ENCODE results near the gene GTF3C1. TPM values are rescaled to one million over a fixed set of nuclear protein-coding genes. Genes with fewer than 3 reads are reported as not detected.

The GTF3C1 gene
- total and polyA plus RNA-seq, 2 donors (not counting 1 experiment from before 2014, with no cell fraction given), result 31.2 to 49.6 TPM

GRCh38 chr16:27462846-27463682, 86.6 kb downstream of the GTF3C1 start:
- Histone ChIP-seq H3K27ac (ENCODE audit: low read length in 2 of 2) (no peak overlapping the region), H3K79me2 (ENCODE audit: control insufficient read depth, insufficient read depth, low read length) (no peaks in the 10 kb centered on the region), H3K4me1 (ENCODE audit: control insufficient read depth in 2 of 2, insufficient read depth in 2 of 2, low read length in 2 of 2) (no peaks in the 10 kb centered on the region), H2AFZ (ENCODE audit: insufficient read depth, low read depth, low read length, poor library complexity, severe bottlenecking) (no peak overlapping the region), H3K27me3 (replicated peaks in 1 of 4; ENCODE audit: control extremely low read depth in 1 of 4, control insufficient read depth in 3 of 4, insufficient read depth in 4 of 4, low read length in 3 of 4) (no peaks in the 10 kb centered on the region), H3K36me3 (replicated peaks in 1 of 2; ENCODE audit: control extremely low read depth in 1 of 2, control insufficient read depth in 1 of 2, extremely low read depth in 1 of 2, insufficient read depth in 2 of 2, low read length in 1 of 2) (peaks cover 0 to 51% of the 10 kb centered on the region in 2 experiments), H3K4me3 (ENCODE audit: control extremely low read depth in 1 of 5, extremely low read depth in 1 of 5, insufficient read depth in 1 of 5, low read depth in 2 of 5, low read length in 4 of 5) (no peak overlapping the region), H3K9ac (ENCODE audit: low read length) (no peak overlapping the region), H3K9me3 (ENCODE audit: control extremely low read depth in 1 of 3, control insufficient read depth in 2 of 3, insufficient read depth in 1 of 3, low read length in 2 of 3) (no peaks in the 10 kb centered on the region), H4K20me1 (ENCODE audit: control insufficient read depth, insufficient read depth, low read length, poor library complexity, severe bottlenecking) (no peaks in the 10 kb centered on the region), H3K4me2 (replicated peaks; ENCODE audit: low read depth, low read length, poor library complexity, severe bottlenecking) (no peak overlapping the region)
- TF ChIP-seq EZH2 (IDR thresholded peaks at IDR 0.05; ENCODE audit: borderline replicate concordance, insufficient read depth, low read depth, low read length, poor library complexity, severe bottlenecking), result no peak
- H3K9me3 Mint-ChIP-seq (ENCODE audit: insufficient read depth), result no peaks in the 10 kb centered on the region
- CTCF ChIA-PET, result interaction anchor here (0.7 to 1.0 kb wide), 3 partner anchors 10 to 284 kb away, joined by 3 to 4 read pairs (median 3); no protein-coding TSS in a partner anchor
- POLR2A ChIA-PET, result no interaction called here
- ATAC-seq (ENCODE audit: low read depth), result no peak
- no peak overlapping the region for H3K4me3 Mint-ChIP-seq
- H3K4me1 Mint-ChIP-seq, result no peaks in the 10 kb centered on the region
- intact Hi-C loops (cut with micrococcal nuclease), result no loop called here
- no peak overlapping the region for H3K27ac Mint-ChIP-seq
- no peak for DNase-seq
- WGBS (ENCODE audit: insufficient coverage), result 95% methylated on average over 19 of the region's 24 CpGs
- no peaks in the 10 kb centered on the region for H3K27me3 Mint-ChIP-seq

GRCh38 chr16:27462200-27462845, 87.4 kb downstream of the GTF3C1 start:
- Histone ChIP-seq H3K27me3 (replicated peaks in 1 of 4; ENCODE audit: control extremely low read depth in 1 of 4, control insufficient read depth in 3 of 4, insufficient read depth in 4 of 4, low read length in 3 of 4) (no peaks in the 10 kb centered on the region), H3K9ac (ENCODE audit: low read length) (no peak overlapping the region), H3K4me1 (ENCODE audit: control insufficient read depth in 2 of 2, insufficient read depth in 2 of 2, low read length in 2 of 2) (peaks cover 0 to 2% of the 10 kb centered on the region in 2 donors), H3K36me3 (replicated peaks in 1 of 2; ENCODE audit: control extremely low read depth in 1 of 2, control insufficient read depth in 1 of 2, extremely low read depth in 1 of 2, insufficient read depth in 2 of 2, low read length in 1 of 2) (peaks cover 0 to 47% of the 10 kb centered on the region in 2 experiments), H2AFZ (ENCODE audit: insufficient read depth, low read depth, low read length, poor library complexity, severe bottlenecking) (no peak overlapping the region), H3K4me2 (replicated peaks; ENCODE audit: low read depth, low read length, poor library complexity, severe bottlenecking) (no peak overlapping the region), H3K9me3 (ENCODE audit: control extremely low read depth in 1 of 3, control insufficient read depth in 2 of 3, insufficient read depth in 1 of 3, low read length in 2 of 3) (no peaks in the 10 kb centered on the region), H3K27ac (ENCODE audit: low read length in 2 of 2) (no peak overlapping the region), H4K20me1 (ENCODE audit: control insufficient read depth, insufficient read depth, low read length, poor library complexity, severe bottlenecking) (no peaks in the 10 kb centered on the region), H3K79me2 (ENCODE audit: control insufficient read depth, insufficient read depth, low read length) (no peaks in the 10 kb centered on the region), H3K4me3 (ENCODE audit: control extremely low read depth in 1 of 5, extremely low read depth in 1 of 5, insufficient read depth in 1 of 5, low read depth in 2 of 5, low read length in 4 of 5) (no peak overlapping the region)
- ChIA-PET POLR2A (no interaction called here), CTCF (interaction anchor here (0.7 to 1.0 kb wide), 3 partner anchors 9 to 283 kb away, joined by 3 to 4 read pairs (median 3); no protein-coding TSS in a partner anchor)
- no peak for DNase-seq
- Mint-ChIP-seq H3K4me1 (peaks cover under 1% of the 10 kb centered on the region), H3K9me3 (ENCODE audit: insufficient read depth) (no peaks in the 10 kb centered on the region), H3K27ac (no peak overlapping the region), H3K4me3 (no peak overlapping the region), H3K27me3 (no peaks in the 10 kb centered on the region)
- intact Hi-C loops (cut with micrococcal nuclease), result no loop called here
- ATAC-seq (ENCODE audit: low read depth), result no peak
- WGBS (ENCODE audit: insufficient coverage), result 82% methylated on average over 18 of the region's 18 CpGs
- TF ChIP-seq CTCF (IDR thresholded peaks at IDR 0.05), result no peak
- TF ChIP-seq EZH2 (IDR thresholded peaks at IDR 0.05; ENCODE audit: borderline replicate concordance, insufficient read depth, low read depth, low read length, poor library complexity, severe bottlenecking), result no peak
